ENCODE results near the gene BACH2.
"Not testable (repeated sequence)": the region's sequence is repeated elsewhere in the genome, so short reads cannot be mapped to it uniquely, and the experiment has no call there.

Gene BACH2

DNA sequence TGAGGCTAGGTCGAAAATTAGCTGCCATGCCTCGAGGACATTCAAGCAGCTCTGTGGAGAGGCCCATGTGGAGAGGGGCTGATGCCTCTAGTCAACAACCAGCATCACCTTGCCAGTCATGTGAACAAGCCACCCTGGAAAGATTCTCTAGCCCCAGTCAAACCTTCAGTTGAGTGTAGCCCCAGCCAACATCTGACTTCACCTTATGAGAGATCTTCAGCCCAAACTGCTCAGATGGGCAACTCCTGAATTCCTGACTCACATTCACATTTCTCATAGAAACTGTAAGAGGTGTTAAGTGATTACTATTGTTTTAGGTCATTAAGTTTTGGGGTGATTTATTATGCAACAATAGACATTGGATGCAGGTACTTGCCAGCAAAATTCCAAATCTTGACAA lies 357.5 kb downstream of the BACH2 start:
- DNase-seq (ENCODE audit: low spot score) = no peak

DNA sequence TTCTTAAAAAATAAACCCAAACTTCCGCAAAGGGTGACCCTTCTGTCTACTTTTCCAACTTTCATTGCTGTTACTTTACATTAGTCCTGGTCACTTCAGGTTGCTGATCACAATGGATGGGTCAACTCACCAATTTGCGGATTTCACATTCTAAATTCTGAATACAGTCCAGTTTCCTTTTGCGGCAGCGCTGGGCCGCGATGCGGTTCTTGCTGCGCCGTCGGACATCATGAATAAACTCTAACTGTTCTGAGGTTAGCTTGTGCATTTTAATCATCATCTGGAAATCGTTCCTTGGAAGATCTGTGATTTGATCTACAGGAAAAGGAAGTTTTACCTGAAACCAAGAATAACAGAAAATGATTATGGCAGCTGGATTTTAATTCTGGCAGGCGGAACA lies 358.6 kb downstream of the BACH2 start:
- no peak for DNase-seq (ENCODE audit: low spot score)

DNA sequence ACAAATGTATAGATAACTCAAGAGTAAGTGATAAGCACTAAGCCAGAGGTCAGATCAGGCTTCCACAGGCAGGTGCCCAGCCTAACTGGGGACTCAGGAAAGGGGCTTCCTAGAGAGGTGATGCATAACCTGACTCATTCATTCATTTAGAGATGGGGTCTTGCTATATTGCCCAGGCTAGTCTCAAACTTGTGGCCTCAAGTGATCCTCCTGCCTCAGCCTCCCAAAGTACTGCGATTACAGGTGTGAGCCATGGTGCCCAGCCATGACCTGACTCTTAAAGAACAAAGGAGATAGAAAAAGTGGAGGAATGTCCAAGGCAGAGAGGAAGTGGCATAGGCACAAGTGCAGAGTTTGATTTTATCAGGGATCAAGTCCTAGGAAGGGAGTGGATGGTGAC lies 360.5 kb downstream of the BACH2 start:
- no peak for DNase-seq (ENCODE audit: low spot score)

DNA sequence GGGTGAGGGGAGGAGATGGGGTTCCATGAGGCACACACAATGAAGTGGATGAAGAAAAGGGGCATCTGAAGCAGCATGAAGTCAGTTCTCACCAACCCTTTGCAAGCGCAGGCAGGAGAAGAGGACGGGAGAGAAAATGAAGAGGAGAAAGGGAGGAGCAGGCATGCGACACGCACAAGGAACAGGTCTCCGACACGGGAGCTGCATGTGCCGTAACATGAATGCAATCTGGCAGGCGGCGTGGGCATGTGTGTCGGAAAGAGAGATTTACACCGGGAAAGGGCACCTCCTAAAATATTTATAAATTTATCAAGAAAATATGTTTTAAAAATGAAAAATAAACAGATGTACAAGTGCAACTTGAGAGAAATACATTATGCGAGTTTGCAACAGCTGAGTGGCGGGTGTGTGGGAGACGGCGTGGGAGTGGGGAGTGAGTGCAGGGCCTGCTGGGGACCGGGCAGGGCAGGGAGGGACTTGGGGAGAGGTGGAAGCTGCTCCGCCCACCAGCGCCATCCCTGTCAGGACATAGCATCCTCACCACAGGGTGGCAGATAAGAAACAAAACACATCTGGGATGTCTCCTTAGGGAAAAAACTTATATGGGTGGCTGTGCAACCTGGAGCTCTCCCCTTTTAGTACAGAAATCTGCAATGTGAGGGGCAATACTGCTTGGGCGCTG lies 361.8 kb downstream of the BACH2 start:
- DNase-seq (ENCODE audit: low spot score) = no peak

DNA sequence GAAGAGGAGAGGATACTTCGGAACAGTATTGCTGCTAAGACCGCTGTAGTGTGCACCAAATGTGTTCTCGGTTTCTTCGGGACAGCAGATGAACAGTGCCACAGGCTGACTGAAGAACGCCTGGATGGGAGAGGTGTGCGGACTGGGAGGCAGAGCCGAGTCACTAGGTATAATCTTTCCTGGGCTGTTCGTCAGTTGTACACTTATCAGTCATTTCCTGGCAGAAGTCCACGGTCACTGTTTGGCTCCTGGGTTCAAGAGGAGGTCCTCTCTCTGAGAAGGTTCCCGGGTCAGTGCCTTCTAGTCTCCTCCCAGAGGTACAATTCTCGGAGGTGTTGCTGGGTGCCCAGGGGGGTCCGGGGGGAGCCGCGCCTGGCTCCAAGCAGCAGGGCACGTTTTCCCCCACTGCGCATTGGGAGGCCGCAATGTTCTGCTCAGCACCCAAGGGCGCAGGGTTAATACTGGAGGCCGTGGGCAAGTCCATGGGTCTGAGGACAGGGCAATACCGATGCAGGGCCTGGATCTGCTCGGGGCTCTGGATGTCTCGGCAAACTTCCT lies 364.3 kb downstream of the BACH2 start:
- no peak for DNase-seq (ENCODE audit: low spot score)

DNA sequence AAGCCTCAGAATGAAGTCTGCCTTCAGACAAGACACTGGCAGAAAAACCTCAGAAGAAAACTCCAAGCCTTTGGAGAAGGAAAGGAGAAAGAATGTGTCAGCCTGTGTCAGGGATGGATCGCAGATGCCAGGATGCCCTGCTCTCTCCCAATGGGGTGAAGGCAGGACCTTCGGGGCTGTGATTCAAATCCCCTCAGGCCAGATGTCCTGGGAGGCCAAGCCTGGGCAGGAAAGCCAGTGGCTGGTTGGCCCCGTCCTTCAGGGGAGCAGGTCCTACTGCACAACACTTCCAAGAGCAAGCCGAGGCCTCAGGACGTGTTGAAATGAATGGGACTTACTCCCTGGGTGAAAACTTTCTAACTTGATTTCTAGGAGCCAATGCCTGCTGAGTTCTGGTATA lies 365.9 kb downstream of the BACH2 start:
- no peak for DNase-seq (ENCODE audit: low spot score)

DNA sequence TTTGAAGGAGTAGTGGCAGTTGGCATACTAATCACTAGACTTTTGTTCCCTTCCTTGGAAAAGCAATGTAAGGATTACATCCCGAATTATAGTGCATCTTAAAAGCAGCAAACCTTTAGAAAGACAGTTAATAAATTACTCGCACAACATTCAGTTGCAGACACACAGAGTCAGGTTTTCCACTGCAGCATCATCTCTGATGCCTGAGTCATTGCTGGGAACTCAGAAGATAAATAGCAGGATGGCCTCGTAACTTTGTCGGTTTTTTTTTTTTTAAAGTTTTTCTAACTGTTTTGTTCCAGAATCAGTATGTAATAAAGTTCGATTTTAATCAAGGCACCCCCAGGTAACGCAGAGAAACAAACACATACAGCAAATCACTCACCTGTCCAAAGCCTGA lies 368.0 kb downstream of the BACH2 start:
- no peak for DNase-seq (ENCODE audit: low spot score)

DNA sequence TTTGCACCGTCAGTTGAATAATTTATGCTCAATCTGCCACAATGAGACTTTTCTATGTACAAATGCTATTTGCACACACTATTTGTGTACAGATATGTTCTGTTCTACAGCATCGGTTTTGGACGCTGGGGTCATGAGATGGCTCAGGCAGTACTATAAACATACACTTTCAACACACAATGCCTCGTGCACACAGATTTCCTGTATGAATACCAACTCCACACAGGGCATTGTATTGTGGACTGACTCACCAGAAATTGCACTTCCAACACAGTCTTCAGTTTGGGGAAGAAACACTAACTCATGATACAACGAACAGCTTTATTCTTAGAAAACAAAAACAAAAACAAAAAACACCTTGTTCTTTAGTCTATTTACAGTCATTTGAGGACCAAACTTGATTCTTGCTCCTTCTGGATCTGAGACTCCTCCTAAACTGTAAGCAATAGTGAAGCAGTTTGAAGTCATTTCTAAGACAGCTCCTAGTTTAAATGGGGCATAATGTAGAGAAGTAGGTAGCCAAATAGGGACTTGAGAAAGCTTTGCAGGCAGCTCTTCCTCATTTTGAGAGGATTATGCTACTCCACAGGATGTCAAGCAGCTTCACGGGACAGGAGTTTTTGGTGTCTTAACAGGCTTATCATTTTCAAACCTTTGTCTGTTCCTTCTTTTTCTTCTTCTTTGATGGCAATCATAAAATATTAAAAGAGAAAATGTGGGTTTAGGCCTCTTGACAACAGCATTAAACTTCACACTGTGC lies 368.7 kb downstream of the BACH2 start:
- DNase-seq (ENCODE audit: low spot score) = no peak

DNA sequence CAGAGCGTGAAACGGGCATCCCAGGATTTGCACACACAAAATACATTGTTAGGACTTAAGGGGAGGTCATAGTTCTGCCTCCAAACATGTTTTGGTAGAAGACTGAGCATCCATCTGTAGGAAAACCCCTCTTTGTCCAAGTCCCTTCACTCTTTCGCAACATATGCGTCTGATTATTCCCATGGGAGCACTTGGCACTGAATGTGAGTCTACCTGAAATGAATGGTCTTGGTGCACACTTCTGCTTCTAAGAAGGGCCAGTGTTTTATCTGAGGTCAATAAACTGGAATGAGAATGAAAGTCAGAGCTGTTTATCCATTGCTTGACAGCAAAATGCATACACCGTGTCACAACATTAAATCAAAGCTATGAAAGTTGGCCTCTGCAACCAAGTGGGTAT lies 369.4 kb downstream of the BACH2 start:
- DNase-seq (ENCODE audit: low spot score) = no peak

DNA sequence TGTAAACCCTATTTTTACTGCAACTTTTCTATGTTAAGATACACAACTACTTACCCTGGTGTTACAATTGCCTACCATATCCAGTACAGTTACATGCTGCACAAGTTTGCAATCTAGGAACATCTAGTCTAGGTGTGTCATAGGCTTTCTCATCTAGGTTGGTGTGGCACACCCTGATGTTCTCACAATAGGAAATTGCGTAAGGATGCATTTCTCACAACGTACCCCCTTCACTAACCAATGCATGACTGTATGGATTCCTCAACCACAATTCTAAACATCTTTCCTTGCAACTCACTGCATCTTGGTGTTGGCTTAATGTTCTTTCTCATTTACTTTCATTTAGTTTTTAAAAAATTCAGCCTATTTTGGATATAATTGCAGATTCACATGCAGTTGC lies 370.8 kb downstream of the BACH2 start:
- no peak for DNase-seq (ENCODE audit: low spot score)

DNA sequence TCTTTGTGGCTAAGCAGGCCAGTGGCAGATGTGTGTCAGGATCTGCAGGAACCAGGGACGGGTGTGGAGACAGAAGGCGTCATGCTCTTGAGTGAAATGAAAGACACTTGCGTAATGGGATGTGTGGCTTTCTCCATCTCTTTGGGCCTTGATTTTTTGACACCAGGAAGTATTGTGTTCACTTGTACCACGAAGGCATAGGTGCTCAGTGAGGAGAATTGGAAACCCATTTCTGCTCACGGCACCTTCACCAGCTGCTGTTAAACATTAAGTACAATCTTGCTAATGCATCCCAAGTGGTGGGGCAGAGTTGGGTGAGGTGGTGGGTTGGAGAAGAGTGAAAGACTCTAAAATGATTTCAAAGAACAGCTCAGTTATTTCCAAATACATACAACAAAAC lies 372.4 kb downstream of the BACH2 start:
- no peak for DNase-seq (ENCODE audit: low spot score)

DNA sequence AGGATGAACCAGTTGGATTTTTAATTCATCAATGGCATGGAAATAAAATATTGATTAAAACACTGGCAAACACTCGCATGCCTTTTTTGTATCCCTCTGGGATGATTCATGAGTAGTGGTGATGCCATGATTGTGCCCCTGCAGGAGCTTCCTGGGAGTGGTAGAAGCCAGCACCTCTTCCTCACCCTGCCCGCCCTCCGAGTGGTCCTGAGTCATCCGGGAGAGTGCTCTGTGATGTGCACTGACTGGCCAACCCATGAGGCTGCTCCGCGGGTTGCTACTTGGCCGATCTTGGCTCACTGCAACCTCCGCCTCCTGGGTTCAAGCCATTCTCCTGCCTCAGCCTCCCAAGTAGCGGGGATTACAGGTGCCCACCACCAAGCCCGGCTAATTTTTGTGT lies 375.0 kb downstream of the BACH2 start:
- peak; percentile 33 for DNase-seq (ENCODE audit: low spot score)

DNA sequence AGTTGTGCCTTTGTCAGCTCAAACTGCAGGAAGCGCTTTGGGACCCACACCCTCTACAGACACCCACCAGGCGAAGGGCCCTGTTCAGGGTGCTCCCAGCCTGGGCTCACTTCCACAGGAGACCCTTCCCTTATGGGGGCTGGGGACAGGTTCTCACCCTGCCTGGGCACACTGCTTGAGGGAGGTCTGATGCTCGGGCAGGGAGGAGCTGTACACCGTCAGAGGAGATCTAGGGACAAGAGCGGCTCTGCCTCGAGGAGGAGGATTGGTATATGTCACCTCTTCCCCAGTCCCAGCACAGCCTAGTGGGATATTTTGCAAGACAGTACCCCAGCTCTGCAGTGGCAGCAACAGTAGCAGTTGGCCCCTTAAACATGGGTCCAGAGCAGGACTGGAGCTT lies 375.4 kb downstream of the BACH2 start:
- no peak for DNase-seq (ENCODE audit: low spot score)

DNA sequence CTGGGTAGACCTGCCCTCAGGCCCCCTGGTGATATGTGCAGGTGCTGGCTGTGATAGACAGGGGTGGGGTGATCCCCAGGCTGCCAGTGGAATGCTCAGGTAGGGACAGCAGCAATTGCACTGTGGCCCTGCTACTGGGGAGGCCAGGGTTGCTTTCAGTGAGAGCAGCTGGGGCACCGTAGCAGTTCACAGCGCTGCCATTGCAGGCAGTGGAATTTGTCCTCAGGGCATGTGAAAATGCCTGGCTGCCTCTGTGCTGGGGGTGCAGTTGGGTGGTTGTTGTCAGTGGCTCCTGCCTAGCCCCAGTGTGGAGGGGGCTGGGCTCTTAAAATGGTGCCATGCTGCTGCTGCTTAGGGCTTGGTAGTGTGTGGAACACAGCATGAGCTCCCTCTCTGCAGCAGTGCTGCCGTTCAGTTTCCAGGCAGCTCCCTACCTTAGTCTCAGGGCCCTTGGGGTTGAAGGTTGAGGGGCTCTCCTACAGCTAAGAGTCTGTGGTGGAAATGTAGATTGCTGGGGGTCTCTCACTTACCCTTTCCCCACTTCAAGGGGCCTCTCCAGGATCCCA lies 378.8 kb downstream of the BACH2 start:
- no peak for DNase-seq (ENCODE audit: low spot score)

DNA sequence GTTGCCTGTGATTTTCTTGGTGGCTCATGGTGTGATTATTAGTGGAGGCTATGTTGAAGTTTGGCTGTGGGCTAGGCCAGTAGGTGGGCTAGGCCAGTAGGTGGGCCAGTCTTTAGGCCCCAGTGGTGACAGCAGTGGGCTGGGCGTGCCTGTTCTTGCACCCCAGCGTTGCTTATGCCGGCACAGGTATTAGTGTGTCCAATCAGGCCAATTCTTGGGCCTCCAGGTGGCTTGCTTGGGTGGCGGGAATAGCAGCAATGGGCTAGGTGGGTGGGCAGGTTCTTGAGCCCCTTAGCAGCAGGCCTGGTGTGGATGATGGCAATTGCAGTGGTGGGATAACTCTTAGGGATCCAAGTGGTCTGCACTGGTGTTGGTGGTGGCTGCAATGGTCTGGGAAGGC lies 379.4 kb downstream of the BACH2 start:
- no peak for DNase-seq (ENCODE audit: low spot score)

DNA sequence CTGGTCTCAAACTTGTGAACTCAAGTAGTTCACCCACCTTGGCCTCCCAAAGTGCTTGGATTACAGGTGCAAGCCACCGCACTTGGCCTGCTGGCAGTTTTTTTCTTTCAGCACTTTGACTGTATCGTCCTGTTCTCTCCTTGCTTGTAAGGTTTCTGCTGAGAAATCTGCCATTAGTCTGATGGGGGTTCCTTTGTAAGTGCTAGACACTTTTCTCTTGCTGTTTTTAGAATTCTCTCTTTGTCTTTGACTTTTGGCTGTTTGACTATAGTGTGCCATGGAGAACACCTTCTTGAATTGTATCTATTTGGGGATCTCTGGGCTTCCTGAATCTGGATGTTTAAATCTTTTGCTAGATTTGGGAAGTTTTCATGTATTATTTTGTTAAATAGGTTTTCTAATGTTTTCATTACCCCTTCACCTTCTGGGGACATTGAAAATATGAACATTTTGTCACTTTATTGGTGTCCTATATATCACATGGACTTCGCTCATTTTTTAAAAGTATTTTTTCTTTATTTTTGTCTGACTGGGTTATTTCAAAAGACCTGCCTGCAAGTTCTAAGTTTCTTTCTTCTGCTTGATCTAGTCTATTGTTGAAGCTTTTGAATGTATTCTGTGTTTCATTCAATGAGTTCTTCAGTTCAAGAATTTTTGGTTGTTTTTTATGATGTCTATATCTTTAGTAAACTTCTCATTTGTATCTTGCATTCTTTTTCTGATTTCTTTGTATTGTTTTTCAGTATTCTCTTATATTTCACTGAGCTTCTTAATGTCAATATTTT lies 380.3 kb downstream of the BACH2 start:
- DNase-seq (ENCODE audit: low spot score) = no peak

DNA sequence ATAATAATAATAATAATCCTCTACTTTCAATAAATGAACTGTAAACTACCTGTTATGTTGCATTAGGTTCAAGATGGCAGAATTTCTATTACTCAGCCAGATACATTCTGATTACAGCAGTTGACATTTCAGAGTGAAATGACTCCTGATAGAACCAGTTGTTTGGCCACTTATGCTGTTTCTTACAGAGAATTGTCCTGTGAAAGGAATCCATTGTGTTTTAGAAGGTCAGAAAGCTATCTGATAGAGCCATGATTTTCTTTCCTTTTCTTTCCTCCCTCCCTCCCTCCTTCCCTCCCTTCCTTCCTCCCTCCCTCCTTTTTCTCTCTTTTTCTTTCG lies 385.8 kb downstream of the BACH2 start:
- DNase-seq (ENCODE audit: low spot score) = no peak

DNA sequence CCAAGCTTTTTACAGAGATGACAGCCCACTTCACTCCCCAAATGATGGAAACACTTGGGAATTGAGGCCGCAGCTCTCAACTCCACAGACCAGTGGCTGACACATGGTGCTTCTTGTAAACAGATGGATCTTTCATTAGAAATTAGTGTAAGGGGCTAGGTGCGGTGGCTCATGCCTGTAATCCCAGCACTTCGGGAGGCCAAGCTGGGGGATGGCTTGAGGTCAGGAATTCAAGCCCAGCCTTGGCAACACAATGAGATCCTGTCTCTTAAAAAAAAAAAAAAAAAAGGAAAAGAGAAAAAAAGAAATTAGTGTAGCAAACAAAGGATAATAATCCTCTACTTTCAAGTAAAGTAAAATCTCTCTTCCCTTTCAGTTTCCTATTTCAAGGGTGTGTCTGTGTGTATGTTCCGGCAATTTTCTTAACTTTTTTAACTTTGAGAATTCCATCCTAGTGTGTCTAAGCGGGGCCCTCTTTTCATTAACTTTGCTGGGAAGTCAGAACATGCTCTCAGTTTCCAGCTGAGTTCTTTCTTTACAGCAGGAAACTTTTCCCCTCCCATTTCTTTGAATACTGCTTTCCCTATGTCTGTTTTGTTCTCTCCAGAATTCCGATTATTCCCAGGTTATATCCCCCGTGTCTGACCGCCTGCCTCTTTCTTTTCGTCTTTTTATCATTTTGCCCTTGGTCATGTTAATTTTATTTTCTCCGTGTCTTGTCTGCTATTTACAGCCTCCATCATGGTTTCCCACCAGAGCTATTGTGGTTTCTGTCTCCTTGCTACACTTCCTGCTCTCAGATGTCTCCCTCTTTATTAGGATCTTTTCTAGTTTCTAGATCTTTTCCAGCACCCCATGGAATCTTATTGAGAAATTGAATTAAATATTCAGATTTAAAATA lies 386.4 kb downstream of the BACH2 start:
- DNase-seq (ENCODE audit: low spot score) = not testable (repeated sequence)

DNA sequence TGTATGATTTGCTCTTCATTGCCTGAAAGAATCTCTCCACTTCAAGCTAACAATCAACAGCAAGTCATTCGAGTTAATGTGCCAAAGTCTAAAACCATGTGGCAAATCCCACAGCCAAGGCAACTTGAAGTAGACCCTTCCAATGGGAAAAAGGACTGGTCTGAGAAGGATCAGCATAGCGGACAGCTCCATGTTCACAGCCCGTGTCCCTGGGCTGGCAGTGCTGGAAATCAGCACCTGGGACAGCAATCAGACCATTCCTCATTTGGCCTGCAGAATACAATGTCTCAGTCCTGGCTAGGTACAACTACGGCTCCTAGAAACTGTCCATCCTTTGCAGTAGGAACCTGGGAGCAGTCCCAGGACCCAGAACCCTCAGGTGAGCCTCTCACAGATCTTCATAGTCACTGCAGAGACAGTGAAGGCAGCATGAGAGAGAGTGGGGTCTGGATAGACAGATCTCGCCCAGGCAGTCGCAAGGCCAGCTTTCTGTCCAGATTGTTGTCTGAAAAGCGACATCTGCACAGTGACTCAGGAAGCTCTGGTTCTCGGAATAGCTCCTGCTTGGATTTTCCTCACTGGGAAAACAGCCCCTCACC lies 401.3 kb downstream of the BACH2 start:
- DNase-seq (ENCODE audit: low spot score) = peak; percentile 60

DNA sequence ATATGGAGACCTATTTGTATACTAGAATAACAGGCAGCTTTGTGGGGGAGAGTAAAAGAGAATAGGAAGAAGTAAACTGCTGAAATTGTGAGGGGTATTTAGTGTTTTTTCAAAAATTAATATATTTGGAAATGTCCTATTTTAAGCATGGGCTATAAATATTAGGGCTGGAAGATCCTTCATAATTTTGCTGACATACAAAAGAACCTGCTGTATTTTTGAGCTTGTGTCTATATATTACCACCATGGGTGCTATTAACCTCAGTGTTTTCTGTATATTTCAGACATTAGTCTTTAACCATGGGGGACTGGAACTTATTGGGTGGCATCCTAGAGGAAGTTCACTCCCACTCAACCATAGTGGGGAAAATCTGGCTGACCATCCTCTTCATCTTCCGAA lies 402.5 kb downstream of the BACH2 start, which contains the start of gene GJA10:
Gene GJA10 (plus strand): TSS at position 301 of the 400 bp plus-strand sequence. CDS start 0 bp downstream, at position 301.
- DNase-seq (ENCODE audit: low spot score) = no peak

DNA sequence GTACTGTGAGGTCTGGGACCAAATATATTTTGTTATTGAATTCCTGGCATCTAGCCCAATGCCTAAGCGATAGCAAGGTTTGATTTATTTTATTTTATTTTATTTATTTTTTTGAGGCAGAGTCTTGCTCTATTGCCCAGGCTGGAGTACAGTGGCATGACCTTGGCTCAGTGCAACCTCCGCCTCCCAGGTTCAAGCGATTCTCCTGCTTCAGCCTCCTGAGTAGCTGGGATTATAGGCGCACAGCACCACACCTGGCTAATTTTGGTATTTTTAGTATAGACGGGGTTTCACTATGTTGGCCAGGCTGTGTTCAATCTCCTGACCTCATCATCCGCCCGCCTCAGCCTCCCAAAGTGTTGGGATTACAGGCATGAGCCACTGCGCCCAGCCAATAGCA lies 404.1 kb downstream of the BACH2 start:
- not testable (repeated sequence) for DNase-seq (ENCODE audit: low spot score)
